ENCODE measurements around the gene SYK. TPM values are rescaled to one million over a fixed set of nuclear protein-coding genes. Genes with fewer than 3 reads are reported as not detected.

SYK gene
- total RNA-seq, 4 donors from 2014 or later, result 43.7 to 54.9 (median 47.9) TPM

- Histone ChIP-seq H3K36me3 (no peaks in the 10 kb centered on the region), H3K27ac (no peak overlapping the region), H3K27me3 (peaks cover 0 to 13% (median 0%) of the 10 kb centered on the region in 4 donors), H3K9me3 (no peaks in the 10 kb centered on the region), H3K4me1 (peaks cover 0 to 9% (median 0%) of the 10 kb centered on the region in 3 donors), H3K4me3 (no peak overlapping the region)
- DNase-seq, result no peak
- intact Hi-C loops (cut with DNase I), result loop anchor here (5.0 to 10.0 kb wide), 3 partner anchors 518 to 811 kb away; no protein-coding TSS in a partner anchor
- TF ChIP-seq CTCF (IDR thresholded peaks at IDR 0.05) (no peak), POLR2A (IDR thresholded peaks at IDR 0.05) (no peak)
- WGBS, 2 donors, result 97 to 100% methylated on average over 1 to 10 of the region's 14 CpGs
Measured at GRCh38 chr9:90914196-90914595, 112.6 kb downstream of the SYK start.

- Histone ChIP-seq H3K27ac (no peak overlapping the region), H3K4me1 (peaks cover 0 to 12% (median 0%) of the 10 kb centered on the region in 3 donors), H3K4me3 (no peak overlapping the region), H3K27me3 (peaks cover 0 to 13% (median 0%) of the 10 kb centered on the region in 4 donors), H3K36me3 (no peaks in the 10 kb centered on the region), H3K9me3 (no peaks in the 10 kb centered on the region)
- WGBS, 2 donors, result 9 to 10% methylated on average over 7 of the region's 7 CpGs
- no peak for TF ChIP-seq POLR2A (IDR thresholded peaks at IDR 0.05)
- TF ChIP-seq CTCF (IDR thresholded peaks at IDR 0.05), result peak; percentile 75 to 97 (median 94)
- intact Hi-C loops (cut with DNase I), result loop anchor here (5.0 to 10.0 kb wide), 3 partner anchors 517 to 810 kb away; no protein-coding TSS in a partner anchor
- DNase-seq, result no peak
Measured at GRCh38 chr9:90914868-90915483, 113.4 kb downstream of the SYK start.

DNA sequence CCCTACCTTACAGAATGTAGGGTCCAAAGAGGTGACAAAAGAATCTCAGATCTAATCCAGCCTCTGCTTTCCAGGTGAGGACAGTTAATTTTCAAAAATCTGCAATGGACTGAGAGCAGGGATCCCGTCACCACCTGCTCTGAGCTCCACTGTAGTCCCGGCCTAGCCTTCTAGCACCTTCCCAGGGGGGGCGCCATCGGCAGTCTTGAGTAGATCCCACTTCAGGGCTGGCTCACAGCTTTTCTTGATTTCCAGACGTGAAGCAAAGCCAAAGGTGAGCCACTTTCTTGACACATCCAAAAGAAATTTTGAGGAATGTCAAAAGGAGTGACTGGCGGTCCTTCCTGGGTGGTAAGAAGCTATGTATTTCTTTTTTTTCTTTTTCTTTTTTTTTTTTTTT, 114.1 kb downstream of the SYK start:
- H3K27me3 ChIP-seq, result peaks cover 0 to 13% (median 0%) of the 10 kb centered on the region in 4 donors
- no peaks in the 10 kb centered on the region for H3K36me3 ChIP-seq
- no peak for DNase-seq
- peaks cover 0 to 19% (median under 1%) of the 10 kb centered on the region in 3 donors for H3K4me1 ChIP-seq
- intact Hi-C loops (cut with DNase I), result loop anchor here (10.0 kb wide), 1 partner anchor 809 kb away; no protein-coding TSS in a partner anchor
- no peak overlapping the region for H3K27ac ChIP-seq
- H3K9me3 ChIP-seq, result no peaks in the 10 kb centered on the region
- 70 to 74% methylated on average over 5 to 6 of the region's 6 CpGs for WGBS, 2 donors
- TF ChIP-seq POLR2A (IDR thresholded peaks at IDR 0.05) (no peak), CTCF (IDR thresholded peaks at IDR 0.05) (peak in 2 of 6 experiments; percentile 20 to 35)
- no peak overlapping the region for H3K4me3 ChIP-seq

GRCh38 chr9:90916147-90916734, 114.6 kb downstream of the SYK start:
- Histone ChIP-seq H3K27me3 (peaks cover 0 to 13% (median 0%) of the 10 kb centered on the region in 4 donors), H3K27ac (no peak overlapping the region), H3K9me3 (no peaks in the 10 kb centered on the region), H3K4me3 (no peak overlapping the region), H3K4me1 (peaks cover 0 to 24% (median 5%) of the 10 kb centered on the region in 3 donors), H3K36me3 (no peaks in the 10 kb centered on the region)
- TF ChIP-seq CTCF (IDR thresholded peaks at IDR 0.05) (no peak), POLR2A (IDR thresholded peaks at IDR 0.05) (no peak)
- intact Hi-C loops (cut with DNase I), result loop anchor here (10.0 kb wide), 1 partner anchor 809 kb away; no protein-coding TSS in a partner anchor
- no peak for DNase-seq
- 82 to 86% methylated on average over 10 to 11 of the region's 11 CpGs for WGBS, 2 donors

- Histone ChIP-seq H3K4me3 (no peak overlapping the region), H3K9me3 (no peaks in the 10 kb centered on the region), H3K4me1 (peaks cover 0 to 43% (median 8%) of the 10 kb centered on the region in 3 donors), H3K36me3 (no peaks in the 10 kb centered on the region), H3K27ac (no peak overlapping the region), H3K27me3 (no peaks in the 10 kb centered on the region)
- TF ChIP-seq CTCF (IDR thresholded peaks at IDR 0.05) (no peak), POLR2A (IDR thresholded peaks at IDR 0.05) (no peak)
- intact Hi-C loops (cut with DNase I), result loop anchor here (10.0 kb wide), 1 partner anchor 805 kb away; no protein-coding TSS in a partner anchor
- WGBS, 2 donors, result 69 to 93% methylated on average over 3 of the region's 10 CpGs
- no peak for DNase-seq
Measured at GRCh38 chr9:90919883-90920282, 118.3 kb downstream of the SYK start.
